Spleen (tissue), 11 donors: Measurements from ENCODE around the gene PTX4. TPM values are rescaled to one million over a fixed set of nuclear protein-coding genes. Genes with fewer than 3 reads are reported as not detected.

Experiments used
- DNase-seq: peaks from one replicate; pipeline ENCODE4 v3.0.0-alpha.2; 2020
- H3K27ac ChIP-seq, 8 donors: fragments of 200-600 bp; sonication (generic) in 7 of 8; 1 replicate in 4 of 8; 2 replicates in 4 of 8; pipeline versions ENCODE4 v1.5.0 to v1.8.0; 2016 to 2021; ENCODE audit warnings: inconsistent platforms in 4 of 8, mild to moderate bottlenecking in 4 of 8, moderate library complexity in 1 of 8
- H3K27me3 ChIP-seq, 7 donors: fragments of 200-600 bp; sonication (generic) in 6 of 7; replicated peaks in 1 of 7; 1 replicate in 4 of 7; 2 replicates in 3 of 7; pipeline versions ENCODE4 v1.5.0 to v1.8.0; 2016 to 2021; ENCODE audit warnings: inconsistent platforms in 3 of 7, mild to moderate bottlenecking in 1 of 7
- H3K36me3 ChIP-seq, 6 donors: fragments of 200-600 bp; sonication (generic) in 5 of 6; 1 replicate in 4 of 6; 2 replicates in 2 of 6; pipeline versions ENCODE4 v1.5.0 to v1.8.0; 2016 to 2021; ENCODE audit warnings: inconsistent platforms in 2 of 6
- H3K4me1 ChIP-seq, 6 donors: fragments of 200-600 bp; sonication (generic) in 5 of 6; 1 replicate in 3 of 6; 2 replicates in 3 of 6; pipeline versions ENCODE4 v1.5.0 to v1.8.0; 2016 to 2021; ENCODE audit warnings: inconsistent platforms in 3 of 6
- H3K4me3 ChIP-seq, 8 donors: fragments of 200-600 bp; sonication (generic) in 7 of 8; 1 replicate in 4 of 8; 2 replicates in 4 of 8; pipeline versions ENCODE4 v1.5.0 to v1.8.0; 2016 to 2021; ENCODE audit warnings: inconsistent platforms in 4 of 8, mild to moderate bottlenecking in 4 of 8, moderate library complexity in 2 of 8
- H3K9me3 ChIP-seq, 8 donors: fragments of 200-600 bp; sonication (generic) in 7 of 8; 1 replicate in 4 of 8; 2 replicates in 4 of 8; pipeline versions ENCODE4 v1.5.0 to v1.8.0; 2016 to 2021; ENCODE audit warnings: inconsistent platforms in 4 of 8
- CTCF ChIP-seq, 11 experiments: fragments of 200-600 bp in 7 of 11; fragments of 450-650 bp in 4 of 11; sonication (generic) in 4 of 11; IDR thresholded peaks in 8 of 11; conservative IDR thresholded peaks in 3 of 11; 1 replicate in 7 of 11; 2 replicates in 4 of 11; pipeline versions ENCODE4 v1.4.0 to v1.8.0; 2016 to 2021; ENCODE audit warnings: antibody characterized with exemption in 11 of 11, inconsistent platforms in 4 of 11, mild to moderate bottlenecking in 1 of 11
- POLR2A ChIP-seq, 3 donors: fragments of 450-650 bp; IDR thresholded peaks; one replicate each; pipeline ENCODE4 v1.5.1; 2017; ENCODE audit warnings: antibody characterized with exemption in 3 of 3, mild to moderate bottlenecking in 1 of 3
- POLR2AphosphoS5 ChIP-seq, 3 donors: sonication (generic); formaldehyde crosslinking; IDR thresholded peaks; one replicate each; pipeline ENCODE4 v1.5.1; 2017; ENCODE audit warnings: antibody characterized with exemption in 3 of 3
- WGBS, 5 donors: extraction: QIAGEN DNeasy Blood & Tissue Kit in 3 of 5; methylation state at CpG; one replicate each; pipeline versions ENCODE4 v1.1.5 to v1.1.7; 2013 to 2018; 5-methylcytosine and 5-hydroxymethylcytosine counted together
- intact Hi-C: fragments of 100-400 bp; cut with DNase I; formaldehyde crosslinking; loops from one replicate; pipeline ENCODE4 v1.15.0; 2023; ENCODE audit warnings: low total_unique reads
- polyA plus RNA-seq, 3 donors: library from polyadenylated mRNA; stranded (reverse); fragments of 200-250 nt; gene quantifications; one replicate each; pipeline ENCODE4 v1.2.1, GENCODE V29; 2013
- total RNA-seq, 7 donors: library from RNA; depleted of rRNA in 3 of 7; stranded (reverse); fragments of >200 nt in 3 of 7; fragmentation: NEBNext Ultra II Directional in 4 of 7; extraction: Animal tissue kit (Norgen Biotek cat#: 25700) in 4 of 7; gene quantifications; one replicate each; pipeline versions ENCODE4 v1.1.0 to v1.2.1, GENCODE V29; 2016 to 2021
- donor health status: healthy with polysubstance abuse.
- donor health status: DM: no; HTN: no; CAD: no; lungs with moderate emphysema.
- donor health status: DM: no; HTN: no; CAD: no.
- donor health status: Bipolar disorder and iron deficiency.
- donor health status: healthy.
- donor health status: DM: no; HTN: no; CAD: no.
- donor health status: DM: yes; HTN: yes; CAD: no.

The PTX4 gene
- total and polyA plus RNA-seq, 10 donors, result 0.03 to 0.85 (median 0.44) TPM; not detected in 3

GRCh38 chr16:1444730-1445517, 43.8 kb downstream of the PTX4 start:
- no peaks in the 10 kb centered on the region for H3K9me3 ChIP-seq
- H3K27me3 ChIP-seq, result no peaks in the 10 kb centered on the region
- no peak for DNase-seq
- H3K4me3 ChIP-seq, result no peak overlapping the region
- H3K27ac ChIP-seq, result peak overlapping the region in 3 of 8 donors; percentile 51 to 87 (median 60)
- TF ChIP-seq POLR2A (IDR thresholded peaks at IDR 0.05), result no peak
- TF ChIP-seq CTCF (IDR thresholded peaks at IDR 0.05 in 8 of 11, conservative IDR thresholded peaks at IDR 0.05 in 3 of 11), result no peak
- TF ChIP-seq POLR2AphosphoS5 (IDR thresholded peaks at IDR 0.05), result peak in 1 of 3 donors; percentile 44
- peaks cover 0 to 28% (median 2%) of the 10 kb centered on the region in 6 donors for H3K4me1 ChIP-seq
- intact Hi-C loops, result no loop called here
- 75 to 90% (median 79%) methylated on average over 39 to 48 of the region's 48 CpGs for WGBS, 5 donors
- peaks cover 0 to 62% (median 47%) of the 10 kb centered on the region in 6 donors for H3K36me3 ChIP-seq

GRCh38 chr16:1443980-1444729, 44.6 kb downstream of the PTX4 start, which contains the start of gene CCDC154:
Gene CCDC154, minus strand, starts transcription at chr16:1444556. Its CDS starts 234 bp downstream, at chr16:1444322.
- DNase-seq, result no peak
- WGBS, 5 donors, result 65 to 80% (median 78%) methylated on average over 14 to 27 of the region's 27 CpGs
- peaks cover 0 to 28% (median 2%) of the 10 kb centered on the region in 6 donors for H3K4me1 ChIP-seq
- H3K27ac ChIP-seq, result peak within 1 kb of the TSS in 3 of 8 donors; percentile 51 to 87 (median 60)
- intact Hi-C loops, result no loop called here
- TF ChIP-seq CTCF (IDR thresholded peaks at IDR 0.05 in 8 of 11, conservative IDR thresholded peaks at IDR 0.05 in 3 of 11) (no peak), POLR2AphosphoS5 (IDR thresholded peaks at IDR 0.05) (peak; percentile 23 to 40 (median 23)), POLR2A (IDR thresholded peaks at IDR 0.05) (no peak)
- peaks cover 0 to 61% (median 41%) of the 10 kb centered on the region in 6 donors for H3K36me3 ChIP-seq
- no peak within 1 kb of the TSS for H3K4me3 ChIP-seq
- H3K9me3 ChIP-seq, result no peaks in the 10 kb centered on the region
- no peaks in the 10 kb centered on the region for H3K27me3 ChIP-seq

GRCh38 chr16:1443403-1443973, 45.3 kb downstream of the PTX4 start:
- Histone ChIP-seq H3K27ac (no peak overlapping the region), H3K4me1 (peaks cover 0 to 28% (median 2%) of the 10 kb centered on the region in 6 donors), H3K4me3 (no peak overlapping the region), H3K36me3 (peaks cover 0 to 61% (median 34%) of the 10 kb centered on the region in 6 donors), H3K9me3 (no peaks in the 10 kb centered on the region), H3K27me3 (no peaks in the 10 kb centered on the region)
- WGBS, 5 donors, result 67 to 98% (median 84%) methylated on average over 7 to 38 of the region's 38 CpGs
- peak in 1 of 3 donors; percentile 43 for TF ChIP-seq POLR2AphosphoS5 (IDR thresholded peaks at IDR 0.05)
- no peak for TF ChIP-seq CTCF (IDR thresholded peaks at IDR 0.05 in 8 of 11, conservative IDR thresholded peaks at IDR 0.05 in 3 of 11)
- intact Hi-C loops, result no loop called here
- DNase-seq, result no peak
